ENCODE results near the gene LVRN.

LVRN gene

DNA sequence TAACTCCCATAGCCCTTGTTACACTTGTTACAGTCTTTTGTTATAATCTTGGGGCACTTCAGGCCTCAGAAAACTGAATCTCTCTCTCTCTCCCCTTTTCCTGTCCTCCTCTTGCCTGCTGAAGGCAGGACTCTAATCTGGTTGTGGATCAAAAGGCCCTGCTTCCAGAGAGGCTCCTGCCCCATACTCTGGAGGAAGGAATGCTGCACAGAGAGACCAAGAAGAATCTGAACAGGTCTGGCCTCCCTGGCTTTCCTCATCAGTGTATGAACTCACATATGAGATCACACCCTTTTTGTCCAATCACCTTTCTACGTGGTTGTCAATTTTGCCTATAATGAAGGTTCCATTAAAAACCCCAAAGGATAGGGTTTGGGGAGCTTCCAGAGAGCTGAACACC lies 26.2 kb upstream of the LVRN start:
- Histone ChIP-seq H3K36me3 (ENCODE audit: insufficient read depth, low read length) (no peaks in the 10 kb centered on the region), H4K20me1 (ENCODE audit: insufficient read depth, low read length) (no peaks in the 10 kb centered on the region), H3K4me3 (ENCODE audit: low read depth in 1 of 2, low read length in 2 of 2) (no peak overlapping the region), H3K4me1 (ENCODE audit: insufficient read depth, low read length) (no peaks in the 10 kb centered on the region), H3K27ac (ENCODE audit: low read length) (no peak overlapping the region), H2AFZ (ENCODE audit: low read depth, low read length) (no peak overlapping the region), H3K79me2 (ENCODE audit: insufficient read depth, low read length) (no peaks in the 10 kb centered on the region), H3K9ac (ENCODE audit: low read depth, low read length) (no peak overlapping the region), H3K27me3 (ENCODE audit: insufficient read depth, low read length, poor library complexity) (no peaks in the 10 kb centered on the region), H3K4me2 (ENCODE audit: insufficient read depth, low read length) (no peak overlapping the region), H3K9me3 (ENCODE audit: insufficient read depth, low read length, severe bottlenecking) (no peaks in the 10 kb centered on the region)
- ATAC-seq (ENCODE audit: insufficient read depth, low read depth): no peak
- no peak for DNase-seq
- TF ChIP-seq, protein P1, sequence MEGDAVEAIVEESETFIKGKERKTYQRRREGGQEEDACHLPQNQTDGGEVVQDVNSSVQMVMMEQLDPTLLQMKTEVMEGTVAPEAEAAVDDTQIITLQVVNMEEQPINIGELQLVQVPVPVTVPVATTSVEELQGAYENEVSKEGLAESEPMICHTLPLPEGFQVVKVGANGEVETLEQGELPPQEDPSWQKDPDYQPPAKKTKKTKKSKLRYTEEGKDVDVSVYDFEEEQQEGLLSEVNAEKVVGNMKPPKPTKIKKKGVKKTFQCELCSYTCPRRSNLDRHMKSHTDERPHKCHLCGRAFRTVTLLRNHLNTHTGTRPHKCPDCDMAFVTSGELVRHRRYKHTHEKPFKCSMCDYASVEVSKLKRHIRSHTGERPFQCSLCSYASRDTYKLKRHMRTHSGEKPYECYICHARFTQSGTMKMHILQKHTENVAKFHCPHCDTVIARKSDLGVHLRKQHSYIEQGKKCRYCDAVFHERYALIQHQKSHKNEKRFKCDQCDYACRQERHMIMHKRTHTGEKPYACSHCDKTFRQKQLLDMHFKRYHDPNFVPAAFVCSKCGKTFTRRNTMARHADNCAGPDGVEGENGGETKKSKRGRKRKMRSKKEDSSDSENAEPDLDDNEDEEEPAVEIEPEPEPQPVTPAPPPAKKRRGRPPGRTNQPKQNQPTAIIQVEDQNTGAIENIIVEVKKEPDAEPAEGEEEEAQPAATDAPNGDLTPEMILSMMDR (IDR thresholded peaks at IDR 0.05; ENCODE audit: borderline replicate concordance, extremely low read depth, low read length, poor library complexity, severe bottlenecking): no peak

DNA sequence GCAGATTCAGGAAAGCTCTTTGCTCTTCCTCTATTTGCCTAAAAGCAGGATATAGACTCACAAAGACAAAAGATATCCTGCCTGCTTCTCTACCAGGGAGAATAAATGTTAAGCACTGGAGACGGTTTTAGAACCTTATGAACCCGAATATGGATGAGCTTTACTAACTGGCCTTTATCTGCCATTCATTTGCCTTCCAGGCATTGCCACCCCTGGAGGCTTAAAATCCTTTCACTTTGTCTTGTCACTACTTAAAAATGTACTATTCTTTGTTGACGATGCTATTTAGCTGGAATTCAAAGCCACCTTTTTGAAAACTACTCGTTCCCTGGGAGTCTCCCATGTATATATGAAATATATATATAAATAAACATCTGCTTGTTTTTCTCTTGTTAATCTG lies 23.2 kb upstream of the LVRN start:
- TF ChIP-seq, protein P1 (IDR thresholded peaks at IDR 0.05; ENCODE audit: borderline replicate concordance, extremely low read depth, low read length, poor library complexity, severe bottlenecking): no peak
- no peak for TF ChIP-seq EZH2 (IDR thresholded peaks at IDR 0.05; ENCODE audit: borderline replicate concordance, low read depth, low read length, severe bottlenecking)
- Histone ChIP-seq H3K79me2 (ENCODE audit: insufficient read depth, low read length) (no peaks in the 10 kb centered on the region), H3K4me3 (ENCODE audit: low read depth in 1 of 2, low read length in 2 of 2) (no peak overlapping the region), H3K9me3 (ENCODE audit: insufficient read depth, low read length, severe bottlenecking) (no peaks in the 10 kb centered on the region), H2AFZ (ENCODE audit: low read depth, low read length) (no peak overlapping the region), H3K27me3 (ENCODE audit: insufficient read depth, low read length, poor library complexity) (no peaks in the 10 kb centered on the region), H3K27ac (ENCODE audit: low read length) (no peak overlapping the region), H4K20me1 (ENCODE audit: insufficient read depth, low read length) (no peaks in the 10 kb centered on the region), H3K9ac (ENCODE audit: low read depth, low read length) (no peak overlapping the region), H3K36me3 (ENCODE audit: insufficient read depth, low read length) (no peaks in the 10 kb centered on the region), H3K4me2 (ENCODE audit: insufficient read depth, low read length) (no peak overlapping the region), H3K4me1 (ENCODE audit: insufficient read depth, low read length) (no peaks in the 10 kb centered on the region)
- DNase-seq: no peak
- ATAC-seq (ENCODE audit: insufficient read depth, low read depth): no peak

- no peak for DNase-seq
- no peak overlapping the region for H3K4me3 ChIP-seq (ENCODE audit: low read depth in 1 of 2, low read length in 2 of 2)
- no peak overlapping the region for H3K9ac ChIP-seq (ENCODE audit: low read depth, low read length)
- no peaks in the 10 kb centered on the region for H3K4me1 ChIP-seq (ENCODE audit: insufficient read depth, low read length)
- H3K27me3 ChIP-seq (ENCODE audit: insufficient read depth, low read length, poor library complexity): no peaks in the 10 kb centered on the region
- no peak overlapping the region for H3K27ac ChIP-seq (ENCODE audit: low read length)
- TF ChIP-seq EZH2 (IDR thresholded peaks at IDR 0.05; ENCODE audit: borderline replicate concordance, low read depth, low read length, severe bottlenecking): no peak
- TF ChIP-seq, protein P1 (IDR thresholded peaks at IDR 0.05; ENCODE audit: borderline replicate concordance, extremely low read depth, low read length, poor library complexity, severe bottlenecking): no peak
- no peaks in the 10 kb centered on the region for H4K20me1 ChIP-seq (ENCODE audit: insufficient read depth, low read length)
- no peak for ATAC-seq (ENCODE audit: insufficient read depth, low read depth)
- H3K36me3 ChIP-seq (ENCODE audit: insufficient read depth, low read length): no peaks in the 10 kb centered on the region
- no peak overlapping the region for H3K4me2 ChIP-seq (ENCODE audit: insufficient read depth, low read length)
- no peaks in the 10 kb centered on the region for H3K9me3 ChIP-seq (ENCODE audit: insufficient read depth, low read length, severe bottlenecking)
- H2AFZ ChIP-seq (ENCODE audit: low read depth, low read length): no peak overlapping the region
- H3K79me2 ChIP-seq (ENCODE audit: insufficient read depth, low read length): no peaks in the 10 kb centered on the region
Measured at GRCh38 chr5:115940080-115940810, 22.0 kb upstream of the LVRN start.
